ENCODE results near the gene VCPKMT. TPM values are rescaled to one million over a fixed set of nuclear protein-coding genes. Genes with fewer than 3 reads are reported as not detected.

The VCPKMT gene
- polyA plus RNA-seq, 1 donor from 2014 or later: 36.4 TPM

- no peak overlapping the region for H3K9ac ChIP-seq (ENCODE audit: low read length)
- no peaks in the 10 kb centered on the region for H3K9me3 ChIP-seq (ENCODE audit: low read length)
- H3K4me3 ChIP-seq (ENCODE audit: low read length): no peak overlapping the region
- H3K4me2 ChIP-seq (ENCODE audit: low read length): no peak overlapping the region
- no peaks in the 10 kb centered on the region for H3K36me3 ChIP-seq (ENCODE audit: insufficient read depth, low read length)
- no peak overlapping the region for H2AFZ ChIP-seq (ENCODE audit: low read depth, low read length)
- TF ChIP-seq REST (IDR thresholded peaks at IDR 0.05; ENCODE audit: borderline replicate concordance): no peak
- no peak for TF ChIP-seq RAD21 (conservative IDR thresholded peaks at IDR 0.05)
- no peak for TF ChIP-seq MXI1 (conservative IDR thresholded peaks at IDR 0.05; ENCODE audit: poor library complexity, severe bottlenecking)
- TF ChIP-seq EP300 (conservative IDR thresholded peaks at IDR 0.05; ENCODE audit: poor library complexity, severe bottlenecking): no peak
- no peak for TF ChIP-seq POLR2AphosphoS5 (IDR thresholded peaks at IDR 0.05)
- no peak for TF ChIP-seq TAF1 (IDR thresholded peaks at IDR 0.05; ENCODE audit: low read depth)
- no peak for TF ChIP-seq EZH2 (IDR thresholded peaks at IDR 0.05; ENCODE audit: borderline replicate concordance, insufficient read depth, low read length, poor library complexity, severe bottlenecking)
- no peaks in the 10 kb centered on the region for H3K27me3 ChIP-seq (ENCODE audit: insufficient read depth, low read depth, low read length)
- no peaks in the 10 kb centered on the region for H3K79me2 ChIP-seq (replicated peaks; ENCODE audit: insufficient read depth, low read length)
- H3K27ac ChIP-seq (ENCODE audit: low read length): no peak overlapping the region
- H3F3A ChIP-seq (ENCODE audit: insufficient read depth, low read length, poor library complexity, severe bottlenecking): no peaks in the 10 kb centered on the region
- H4K20me1 ChIP-seq (ENCODE audit: insufficient read depth): no peaks in the 10 kb centered on the region
- no peaks in the 10 kb centered on the region for H3K9me2 ChIP-seq (ENCODE audit: insufficient read depth, low read length)
These were observed 48.5 kb downstream of the VCPKMT start for GRCh38 chr14:50067723-50068495.

DNA sequence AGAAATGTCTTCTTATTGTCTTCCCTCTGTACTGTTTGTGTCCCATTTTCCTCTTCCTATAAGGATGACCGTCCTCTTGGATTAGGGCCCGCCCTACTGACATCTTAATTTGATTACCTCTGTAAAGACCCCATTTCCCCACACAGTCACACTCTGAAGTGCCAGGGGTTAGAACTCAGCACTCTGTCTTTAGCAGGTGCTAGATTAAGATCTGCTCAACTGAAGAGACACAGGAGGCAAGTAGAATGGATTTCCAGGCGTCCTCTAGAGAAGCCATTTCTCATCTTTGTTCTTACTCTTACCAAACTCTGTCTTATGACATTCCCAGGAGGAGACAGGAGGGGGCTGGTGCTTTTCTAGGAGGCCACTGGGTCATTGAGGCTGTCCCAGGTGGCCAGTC lies 50.8 kb downstream of the VCPKMT start:
- H3K79me2 ChIP-seq (replicated peaks; ENCODE audit: insufficient read depth, low read length): no peaks in the 10 kb centered on the region
- H4K20me1 ChIP-seq (ENCODE audit: insufficient read depth): no peaks in the 10 kb centered on the region
- no peak overlapping the region for H2AFZ ChIP-seq (ENCODE audit: low read depth, low read length)
- H3K9me2 ChIP-seq (ENCODE audit: insufficient read depth, low read length): no peaks in the 10 kb centered on the region
- no peaks in the 10 kb centered on the region for H3K9me3 ChIP-seq (ENCODE audit: low read length)
- no peaks in the 10 kb centered on the region for H3K27me3 ChIP-seq (ENCODE audit: insufficient read depth, low read depth, low read length)
- no peak overlapping the region for H3K4me3 ChIP-seq (ENCODE audit: low read length)
- H3K27ac ChIP-seq (ENCODE audit: low read length): no peak overlapping the region
- H3K36me3 ChIP-seq (ENCODE audit: insufficient read depth, low read length): no peaks in the 10 kb centered on the region
- no peak overlapping the region for H3K4me2 ChIP-seq (ENCODE audit: low read length)
- H3K9ac ChIP-seq (ENCODE audit: low read length): no peak overlapping the region
- TF ChIP-seq EP300 (conservative IDR thresholded peaks at IDR 0.05; ENCODE audit: poor library complexity, severe bottlenecking): no peak
- TF ChIP-seq RAD21 (conservative IDR thresholded peaks at IDR 0.05): no peak
- TF ChIP-seq POLR2AphosphoS5 (IDR thresholded peaks at IDR 0.05): no peak
- TF ChIP-seq REST (IDR thresholded peaks at IDR 0.05; ENCODE audit: borderline replicate concordance): no peak
- TF ChIP-seq SMC3 (conservative IDR thresholded peaks at IDR 0.05; ENCODE audit: poor library complexity): no peak
- TF ChIP-seq, protein P1, sequence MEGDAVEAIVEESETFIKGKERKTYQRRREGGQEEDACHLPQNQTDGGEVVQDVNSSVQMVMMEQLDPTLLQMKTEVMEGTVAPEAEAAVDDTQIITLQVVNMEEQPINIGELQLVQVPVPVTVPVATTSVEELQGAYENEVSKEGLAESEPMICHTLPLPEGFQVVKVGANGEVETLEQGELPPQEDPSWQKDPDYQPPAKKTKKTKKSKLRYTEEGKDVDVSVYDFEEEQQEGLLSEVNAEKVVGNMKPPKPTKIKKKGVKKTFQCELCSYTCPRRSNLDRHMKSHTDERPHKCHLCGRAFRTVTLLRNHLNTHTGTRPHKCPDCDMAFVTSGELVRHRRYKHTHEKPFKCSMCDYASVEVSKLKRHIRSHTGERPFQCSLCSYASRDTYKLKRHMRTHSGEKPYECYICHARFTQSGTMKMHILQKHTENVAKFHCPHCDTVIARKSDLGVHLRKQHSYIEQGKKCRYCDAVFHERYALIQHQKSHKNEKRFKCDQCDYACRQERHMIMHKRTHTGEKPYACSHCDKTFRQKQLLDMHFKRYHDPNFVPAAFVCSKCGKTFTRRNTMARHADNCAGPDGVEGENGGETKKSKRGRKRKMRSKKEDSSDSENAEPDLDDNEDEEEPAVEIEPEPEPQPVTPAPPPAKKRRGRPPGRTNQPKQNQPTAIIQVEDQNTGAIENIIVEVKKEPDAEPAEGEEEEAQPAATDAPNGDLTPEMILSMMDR (IDR thresholded peaks at IDR 0.05; ENCODE audit: poor library complexity, severe bottlenecking): no peak
- no peak for TF ChIP-seq MXI1 (conservative IDR thresholded peaks at IDR 0.05; ENCODE audit: poor library complexity, severe bottlenecking)
- no peaks in the 10 kb centered on the region for H3F3A ChIP-seq (ENCODE audit: insufficient read depth, low read length, poor library complexity, severe bottlenecking)
